HG03280 (cell line): Measurements from ENCODE around the gene LANCL3.
"Not testable (repeated sequence)": the region's sequence is repeated elsewhere in the genome, so short reads cannot be mapped to it uniquely, and the experiment has no call there.

Experiments
- ATAC-seq: cut with Tn5 transposase; IDR thresholded peaks from one replicate; pipeline ENCODE4 v1.9.1; 2021; ENCODE audit warnings: mild to moderate bottlenecking, moderate library complexity; ENCODE audit not compliant: unreplicated experiment

The LANCL3 gene

GRCh38 chrX:37609727-37610126 lies 38.3 kb downstream of the LANCL3 start:
- no peak for ATAC-seq

DNA sequence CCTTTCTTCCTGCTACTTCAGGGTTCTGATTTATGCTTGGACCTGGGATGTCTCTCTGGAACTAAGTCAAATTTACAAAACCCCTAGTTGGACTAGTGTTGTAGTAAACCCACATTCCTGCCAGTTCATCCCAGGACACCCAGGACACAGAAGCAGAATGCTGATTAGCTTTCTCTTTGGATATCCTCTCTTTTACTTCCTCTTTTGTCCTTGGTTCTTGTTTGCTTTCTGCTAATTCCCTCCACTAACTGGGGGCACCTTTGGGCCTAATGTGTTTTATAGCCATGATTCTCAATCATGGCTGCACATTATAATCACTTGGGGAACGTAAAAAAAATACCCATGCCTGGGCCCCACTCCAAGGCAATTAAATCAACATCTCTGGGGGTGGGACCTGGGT lies 42.5 kb downstream of the LANCL3 start:
- no peak for ATAC-seq

- ATAC-seq: no peak
Observed at GRCh38 chrX:37627602-37628001, 56.1 kb downstream of the LANCL3 start.

DNA sequence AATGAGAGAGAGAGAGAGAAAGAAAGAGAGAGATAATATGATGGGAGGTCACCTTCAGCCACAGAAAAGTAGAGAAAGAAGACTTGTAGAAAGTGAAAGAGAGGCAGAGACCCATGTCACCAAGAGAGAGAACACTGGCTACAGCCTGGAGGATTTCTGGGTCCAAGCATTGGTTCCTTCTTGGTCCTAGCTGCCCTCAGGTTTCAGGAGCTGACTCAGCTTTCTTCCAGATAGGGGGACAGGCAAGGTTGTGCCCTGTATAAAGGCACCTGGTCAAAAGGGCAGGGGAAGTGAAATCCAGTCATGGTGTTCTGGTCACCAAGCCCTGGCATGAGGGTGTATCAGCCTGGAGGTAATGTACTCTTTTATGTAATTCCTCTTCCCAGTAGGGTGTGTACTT lies 66.6 kb downstream of the LANCL3 start:
- ATAC-seq: no peak

DNA sequence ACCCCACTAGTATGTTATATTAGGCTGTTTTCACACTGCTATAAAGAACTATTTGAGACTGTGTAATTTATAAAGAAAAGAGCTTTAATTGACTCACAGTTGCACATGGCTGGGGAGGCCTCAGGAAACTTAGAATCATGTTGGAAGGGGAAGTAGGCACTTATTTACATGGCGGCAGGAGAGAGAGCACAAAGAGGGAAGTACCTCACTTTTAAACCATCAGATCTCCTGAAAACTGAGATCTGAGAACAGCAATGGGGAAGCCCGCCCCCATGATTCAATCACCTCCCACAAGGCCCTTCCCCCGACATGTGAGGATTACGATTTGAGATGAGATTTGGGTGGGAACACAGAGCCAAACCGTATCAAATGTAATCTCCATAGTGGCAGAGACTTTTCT lies 68.7 kb downstream of the LANCL3 start:
- no peak for ATAC-seq

DNA sequence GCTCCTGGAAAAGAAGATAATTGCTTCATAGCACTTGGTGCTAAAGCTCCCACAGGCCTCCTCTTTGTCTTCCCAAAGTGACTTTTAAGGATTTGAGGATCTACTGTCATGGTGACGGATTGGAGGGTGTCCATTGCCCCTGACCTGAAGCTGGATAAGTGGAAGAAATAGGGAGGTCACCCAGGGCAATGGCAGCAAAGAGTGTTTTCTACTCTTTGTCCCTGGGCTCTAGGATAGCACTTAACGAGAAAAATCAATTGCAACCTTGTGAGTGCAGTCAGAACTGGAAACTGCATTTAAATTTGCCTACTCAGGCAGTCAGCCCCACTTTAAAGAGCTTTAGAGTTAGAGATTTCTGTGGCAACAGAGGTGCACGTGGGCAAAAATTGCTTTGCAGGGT lies 70.4 kb downstream of the LANCL3 start:
- ATAC-seq: no peak

- no peak for ATAC-seq
Observed at GRCh38 chrX:37644381-37645305, 73.2 kb downstream of the LANCL3 start.

DNA sequence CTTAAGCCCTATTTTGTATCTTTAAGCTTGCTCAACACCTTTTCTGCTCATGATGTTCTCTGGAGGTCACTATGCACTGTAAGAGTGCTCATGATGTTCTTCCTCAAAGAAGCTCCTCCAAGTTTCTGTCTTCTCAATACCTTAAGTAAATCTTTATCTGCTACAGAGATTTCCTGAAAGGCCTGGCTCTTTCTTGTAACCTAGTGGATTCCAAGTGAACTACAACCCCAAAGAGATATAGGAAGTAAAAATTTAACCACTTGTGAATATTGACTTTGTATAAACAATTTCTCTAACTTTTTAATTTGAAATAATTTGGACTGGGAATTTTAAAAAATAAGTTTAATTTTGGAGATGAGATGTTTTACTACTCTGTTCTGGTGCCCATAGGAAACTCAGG lies 74.8 kb downstream of the LANCL3 start:
- ATAC-seq: no peak

DNA sequence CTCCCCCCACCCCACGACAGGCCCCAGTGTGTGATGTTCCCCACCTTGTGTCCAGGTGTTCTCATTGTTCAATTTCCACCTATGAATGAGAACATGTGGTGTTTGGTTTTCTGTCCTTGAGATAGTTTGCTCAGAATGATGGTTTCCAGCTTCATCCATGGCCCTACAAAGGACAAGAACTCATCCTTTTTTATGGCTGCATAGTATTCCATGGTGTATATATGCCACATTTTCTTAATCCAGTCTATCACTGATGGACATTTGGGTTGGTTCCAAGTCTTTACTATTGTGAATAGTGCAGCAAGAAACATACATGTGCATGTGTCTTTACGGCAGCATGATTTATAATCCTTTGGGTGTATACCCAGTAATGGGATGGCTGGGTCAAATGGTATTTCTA lies 79.4 kb downstream of the LANCL3 start:
- not testable (repeated sequence) for ATAC-seq

DNA sequence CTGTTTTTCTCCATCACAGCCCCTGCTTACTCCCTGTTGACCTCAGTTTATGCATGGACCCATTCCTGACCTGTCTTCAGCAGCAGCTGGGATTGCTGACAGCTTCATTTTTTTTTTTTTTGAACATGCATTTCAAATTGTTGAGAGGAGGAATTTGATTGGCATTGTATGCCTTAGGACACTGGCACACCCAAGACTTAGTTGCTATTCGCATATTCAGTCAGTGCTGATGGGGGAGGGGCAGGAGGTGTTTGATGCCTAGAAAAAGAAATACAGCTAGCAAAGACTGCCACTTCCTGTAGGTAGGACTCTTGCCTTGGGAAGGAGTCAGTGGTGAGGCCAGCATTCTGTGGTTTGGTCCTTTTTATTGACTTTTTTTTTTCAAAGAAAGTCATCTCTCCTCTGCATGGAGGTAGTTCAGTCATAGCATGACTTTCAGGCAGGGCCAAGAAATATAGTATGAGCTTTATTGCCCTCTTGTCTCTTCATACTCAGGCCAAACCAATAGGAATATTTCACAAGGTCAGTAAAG lies 80.5 kb downstream of the LANCL3 start:
- ATAC-seq: no peak

- ATAC-seq: no peak
Observed at GRCh38 chrX:37652589-37653231, 81.2 kb downstream of the LANCL3 start.

DNA sequence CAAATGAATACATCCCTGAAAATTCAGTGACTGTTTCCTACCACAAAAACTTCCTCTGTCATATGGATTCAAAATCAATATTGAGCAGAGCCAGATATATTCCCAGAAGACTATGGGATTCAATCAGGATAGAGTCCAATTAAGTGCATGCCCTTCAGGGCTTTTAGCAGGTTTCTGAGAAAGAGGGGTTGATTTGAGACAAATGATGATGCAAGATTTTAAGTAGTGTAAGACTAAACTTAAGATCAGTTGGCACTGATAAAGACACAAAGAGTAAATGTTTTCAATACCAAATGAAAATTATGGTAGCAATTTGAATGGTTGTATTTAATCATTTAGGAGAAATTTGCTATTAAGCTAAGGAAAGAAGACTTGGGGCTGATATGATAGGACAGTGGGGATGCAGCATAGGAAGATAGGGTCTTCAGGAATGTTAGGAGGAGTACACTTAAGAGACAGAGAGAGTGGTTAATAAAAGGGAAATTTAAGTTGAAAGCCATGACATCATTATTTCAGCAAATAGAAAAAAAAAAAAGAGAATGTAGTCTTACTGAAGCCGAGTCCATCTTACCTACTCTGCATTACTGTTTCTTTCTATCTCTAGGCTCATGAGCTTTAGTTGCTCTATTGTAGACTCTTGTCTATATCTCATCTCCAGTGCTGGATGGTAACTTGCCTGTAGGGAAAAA lies 82.1 kb downstream of the LANCL3 start:
- ATAC-seq: no peak

GRCh38 chrX:37658343-37659030 lies 87.0 kb downstream of the LANCL3 start:
- no peak for ATAC-seq

DNA sequence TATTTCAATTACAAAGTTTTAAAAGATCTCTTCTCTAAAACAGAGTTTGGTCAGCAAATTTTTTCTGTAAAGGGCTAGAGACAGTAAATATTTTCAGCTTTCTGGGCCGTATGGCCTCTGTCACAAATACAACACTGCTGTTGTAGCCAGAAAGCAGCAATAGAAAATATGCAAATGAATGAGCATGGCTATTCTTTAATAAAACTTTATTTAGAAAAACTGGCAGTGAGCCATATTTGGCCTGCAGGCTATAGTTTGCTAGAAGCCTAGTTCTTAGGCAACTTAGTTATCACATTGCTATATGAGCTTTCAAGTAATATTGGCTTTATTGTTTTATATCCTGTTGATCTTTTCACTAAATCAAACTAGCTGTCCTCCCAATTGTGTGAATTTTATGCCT lies 87.6 kb downstream of the LANCL3 start:
- no peak for ATAC-seq

DNA sequence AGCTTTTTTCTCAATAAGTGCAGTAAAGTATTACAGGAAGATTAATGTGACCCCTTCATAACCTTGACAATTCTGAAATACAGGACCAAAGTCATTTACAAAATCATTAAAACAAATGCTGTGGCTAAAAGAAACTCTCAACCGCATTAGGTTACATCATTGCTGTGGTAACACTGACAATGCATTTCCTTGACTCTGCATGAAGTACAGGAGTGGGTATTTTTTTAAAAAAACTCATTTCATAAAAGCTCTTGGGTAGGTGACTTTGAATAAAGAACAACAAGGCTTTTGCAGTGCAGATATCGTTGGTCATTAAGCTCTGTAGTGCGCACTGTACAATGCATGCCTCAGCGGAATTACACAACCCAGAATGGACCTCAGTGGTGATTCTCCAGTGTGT lies 90.7 kb downstream of the LANCL3 start:
- ATAC-seq: no peak

DNA sequence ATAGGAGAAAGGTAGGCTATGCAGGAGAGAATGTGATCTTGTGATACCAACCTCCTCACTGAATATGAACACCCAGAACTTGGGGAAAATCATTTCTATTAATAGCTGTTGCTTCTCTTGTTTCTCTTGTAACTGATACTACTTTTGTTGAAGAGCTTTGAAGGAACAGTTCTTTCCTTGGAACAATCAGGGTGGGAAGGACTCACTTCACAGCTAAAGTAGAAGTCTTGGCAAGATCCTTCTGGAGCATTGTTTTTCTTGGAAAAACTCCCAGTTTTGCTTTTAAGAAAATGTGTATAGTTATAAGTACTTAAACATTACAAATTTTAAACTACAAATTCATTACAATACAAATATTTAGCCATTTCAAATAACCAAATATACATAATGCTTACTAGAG lies 95.1 kb downstream of the LANCL3 start:
- ATAC-seq: no peak

DNA sequence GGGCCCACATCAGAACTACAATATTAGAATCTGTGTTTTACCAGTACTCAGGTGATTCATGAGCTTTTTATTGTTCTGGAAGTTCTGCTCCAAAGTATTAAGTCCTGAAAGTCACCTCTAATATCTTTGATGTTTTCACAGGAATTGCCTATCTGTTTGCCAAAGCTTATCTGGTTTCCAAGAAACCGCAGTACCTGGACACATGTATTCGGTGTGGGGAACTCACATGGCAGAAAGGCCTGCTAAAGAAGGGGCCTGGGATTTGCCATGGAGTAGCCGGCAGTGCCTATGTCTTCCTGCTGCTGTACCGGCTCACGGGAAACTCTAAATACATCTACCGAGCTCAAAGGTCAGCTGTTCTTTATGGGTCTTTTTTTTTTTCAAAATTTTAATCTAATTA lies 95.7 kb downstream of the LANCL3 start:
- ATAC-seq: no peak

- ATAC-seq: no peak
Observed at GRCh38 chrX:37672563-37672962, 101.1 kb downstream of the LANCL3 start.

- ATAC-seq: no peak
Observed at GRCh38 chrX:37676811-37677210, 105.3 kb downstream of the LANCL3 start.

- ATAC-seq: no peak
Observed at GRCh38 chrX:37677243-37677642, 105.8 kb downstream of the LANCL3 start.

GRCh38 chrX:37677765-37678164 lies 106.3 kb downstream of the LANCL3 start:
- ATAC-seq: peak; percentile 89
